ENCODE measurements around the gene FAM241B. TPM values are rescaled to one million over a fixed set of nuclear protein-coding genes. Genes with fewer than 3 reads are reported as not detected.

Gene FAM241B, protein sequence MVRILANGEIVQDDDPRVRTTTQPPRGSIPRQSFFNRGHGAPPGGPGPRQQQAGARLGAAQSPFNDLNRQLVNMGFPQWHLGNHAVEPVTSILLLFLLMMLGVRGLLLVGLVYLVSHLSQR
- total RNA-seq, result 0.98 TPM

DNA sequence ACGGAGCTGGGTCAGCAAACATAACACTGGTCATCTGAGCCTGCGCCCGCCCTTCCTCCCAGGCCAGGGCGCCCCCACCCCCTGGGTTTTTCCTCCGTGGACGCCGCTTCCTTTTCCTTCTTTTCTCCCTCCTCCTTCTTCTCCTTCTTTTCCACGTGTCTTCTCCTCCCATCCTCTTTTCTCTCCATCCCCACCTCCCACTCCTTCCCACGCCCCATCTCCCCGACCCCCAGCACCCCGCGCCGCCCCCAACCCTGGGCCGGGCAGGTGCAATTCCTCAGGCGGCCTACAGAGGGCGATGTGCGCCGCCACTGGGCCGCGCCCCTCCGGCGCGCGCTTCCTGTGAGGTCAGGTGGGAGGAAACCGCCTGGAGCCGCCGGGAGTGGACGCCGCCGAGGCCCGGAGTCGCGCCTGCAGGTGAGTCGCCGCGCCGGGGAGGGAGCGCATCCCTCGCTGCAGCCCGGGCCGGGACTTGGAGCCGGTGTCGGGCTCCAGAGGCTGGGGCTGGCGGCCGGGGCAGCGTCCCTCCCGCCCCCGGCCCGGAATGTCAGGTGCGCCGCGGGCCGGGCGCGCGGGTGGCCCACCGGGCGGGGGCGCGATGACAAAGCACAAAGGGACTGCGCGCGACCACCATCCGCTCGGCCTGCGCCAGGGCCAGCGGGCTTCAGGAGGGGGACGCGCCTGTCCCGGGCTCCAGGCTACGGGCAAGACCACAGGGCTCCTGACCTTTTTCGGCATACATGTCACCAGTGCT is at the start of gene FAM241B:
FAM241B (plus strand) TSS at position 351 of the 754 bp plus-strand sequence. CDS start 1,497 bp downstream, outside the sequence.
- Histone ChIP-seq H3K27ac (peak within 1 kb of the TSS; percentile 3), H3K27me3 (no peaks in the 10 kb centered on the region), H3K4me1 (peaks cover 15% of the 10 kb centered on the region), H3K4me3 (peak within 1 kb of the TSS; percentile 45 to 62), H3K9me3 (no peaks in the 10 kb centered on the region), H3K36me3 (no peaks in the 10 kb centered on the region)
- peak; percentile 75 to 82 for DNase-seq (ENCODE audit: extremely low spot score in 2 of 2)
- intact Hi-C loops (cut with DNase I), result loop anchor here (10.0 kb wide), 2 partner anchors 115 to 205 kb away; no protein-coding TSS in a partner anchor
- TF ChIP-seq, protein P1, sequence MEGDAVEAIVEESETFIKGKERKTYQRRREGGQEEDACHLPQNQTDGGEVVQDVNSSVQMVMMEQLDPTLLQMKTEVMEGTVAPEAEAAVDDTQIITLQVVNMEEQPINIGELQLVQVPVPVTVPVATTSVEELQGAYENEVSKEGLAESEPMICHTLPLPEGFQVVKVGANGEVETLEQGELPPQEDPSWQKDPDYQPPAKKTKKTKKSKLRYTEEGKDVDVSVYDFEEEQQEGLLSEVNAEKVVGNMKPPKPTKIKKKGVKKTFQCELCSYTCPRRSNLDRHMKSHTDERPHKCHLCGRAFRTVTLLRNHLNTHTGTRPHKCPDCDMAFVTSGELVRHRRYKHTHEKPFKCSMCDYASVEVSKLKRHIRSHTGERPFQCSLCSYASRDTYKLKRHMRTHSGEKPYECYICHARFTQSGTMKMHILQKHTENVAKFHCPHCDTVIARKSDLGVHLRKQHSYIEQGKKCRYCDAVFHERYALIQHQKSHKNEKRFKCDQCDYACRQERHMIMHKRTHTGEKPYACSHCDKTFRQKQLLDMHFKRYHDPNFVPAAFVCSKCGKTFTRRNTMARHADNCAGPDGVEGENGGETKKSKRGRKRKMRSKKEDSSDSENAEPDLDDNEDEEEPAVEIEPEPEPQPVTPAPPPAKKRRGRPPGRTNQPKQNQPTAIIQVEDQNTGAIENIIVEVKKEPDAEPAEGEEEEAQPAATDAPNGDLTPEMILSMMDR (IDR thresholded peaks at IDR 0.05), result peak; percentile 31 to 97 (median 71)
- TF ChIP-seq POLR2A (IDR thresholded peaks at IDR 0.05) (no peak), POLR2AphosphoS5 (IDR thresholded peaks at IDR 0.05; ENCODE audit: insufficient read depth in 1 of 2, low read depth in 1 of 2) (peak in 1 of 2 donors; percentile 17)

DNA sequence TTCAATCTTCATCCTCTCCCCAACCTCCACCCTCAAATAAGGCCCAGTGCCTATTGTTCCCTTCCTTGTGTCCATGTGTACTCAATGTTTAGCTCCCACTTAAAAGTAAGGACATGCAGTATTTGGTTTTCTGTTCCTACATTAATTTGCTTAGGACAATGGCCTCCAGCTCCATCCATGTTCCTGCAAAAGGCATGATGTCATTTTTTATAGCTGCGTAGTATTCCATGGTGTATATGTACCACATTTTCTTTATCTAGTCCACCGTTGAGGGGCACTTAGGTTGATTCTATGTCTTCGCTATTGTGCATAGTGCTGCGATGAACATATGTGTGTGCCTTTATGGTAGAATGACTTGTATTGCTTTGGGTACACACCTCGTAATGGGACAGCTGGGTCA is 49.6 kb upstream of the FAM241B start:
- intact Hi-C loops (cut with DNase I), result no loop called here
- no peaks in the 10 kb centered on the region for H3K9me3 ChIP-seq
- no peak overlapping the region for H3K4me3 ChIP-seq
- no peaks in the 10 kb centered on the region for H3K4me1 ChIP-seq
- TF ChIP-seq POLR2AphosphoS5 (IDR thresholded peaks at IDR 0.05; ENCODE audit: insufficient read depth in 1 of 2, low read depth in 1 of 2) (no peak), POLR2A (IDR thresholded peaks at IDR 0.05) (no peak)
- TF ChIP-seq, protein P1 (IDR thresholded peaks at IDR 0.05), result no peak
- no peak overlapping the region for H3K27ac ChIP-seq
- no peak for DNase-seq (ENCODE audit: extremely low spot score in 2 of 2)
- H3K27me3 ChIP-seq, result no peaks in the 10 kb centered on the region
- no peaks in the 10 kb centered on the region for H3K36me3 ChIP-seq

DNA sequence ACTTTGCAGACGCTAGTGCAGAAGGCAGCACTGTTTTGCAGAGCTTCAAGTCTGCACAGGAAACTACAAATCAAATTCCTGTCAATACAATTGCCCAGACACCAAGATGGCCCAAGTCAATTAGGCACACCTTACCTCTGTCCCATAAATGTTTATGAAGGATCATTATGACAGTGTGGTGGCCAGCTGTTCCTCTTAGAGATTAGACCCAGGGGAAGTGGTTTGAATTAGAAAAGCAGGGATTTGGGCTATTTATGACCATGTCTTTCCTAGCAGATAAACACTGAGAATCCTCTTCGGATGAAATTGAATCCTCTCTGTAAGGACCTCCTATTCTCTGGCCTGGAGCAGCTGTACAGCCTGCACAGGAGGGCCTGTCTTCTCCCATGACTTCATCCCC is 46.9 kb upstream of the FAM241B start:
- Histone ChIP-seq H3K4me1 (no peaks in the 10 kb centered on the region), H3K27me3 (no peaks in the 10 kb centered on the region), H3K27ac (no peak overlapping the region), H3K4me3 (no peak overlapping the region), H3K9me3 (no peaks in the 10 kb centered on the region), H3K36me3 (no peaks in the 10 kb centered on the region)
- intact Hi-C loops (cut with DNase I), result no loop called here
- no peak for DNase-seq (ENCODE audit: extremely low spot score in 2 of 2)
- TF ChIP-seq POLR2A (IDR thresholded peaks at IDR 0.05) (no peak), POLR2AphosphoS5 (IDR thresholded peaks at IDR 0.05; ENCODE audit: insufficient read depth in 1 of 2, low read depth in 1 of 2) (no peak)
- TF ChIP-seq, protein P1 (IDR thresholded peaks at IDR 0.05), result no peak

DNA sequence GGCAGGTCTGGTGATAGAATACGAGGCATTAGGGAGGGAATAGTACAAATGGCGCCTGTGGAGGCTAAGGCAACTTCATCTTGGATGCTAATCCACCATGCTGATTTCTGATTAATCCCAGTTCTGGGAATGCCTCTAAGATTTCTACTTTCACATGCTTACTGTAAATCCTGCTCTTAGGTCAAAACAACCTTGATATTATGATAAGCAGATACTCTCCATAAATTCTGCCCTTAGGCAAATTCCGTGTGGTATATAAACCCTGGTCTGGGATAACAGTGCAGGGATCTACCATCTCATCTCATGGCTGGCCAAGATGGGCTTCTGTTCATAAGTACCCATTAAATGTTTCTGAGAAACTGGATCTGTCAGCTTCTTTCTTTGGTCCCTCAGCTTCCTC is 45.4 kb upstream of the FAM241B start:
- DNase-seq (ENCODE audit: extremely low spot score in 2 of 2), result no peak
- H3K27me3 ChIP-seq, result no peaks in the 10 kb centered on the region
- TF ChIP-seq POLR2A (IDR thresholded peaks at IDR 0.05), result no peak
- no peak for TF ChIP-seq POLR2AphosphoS5 (IDR thresholded peaks at IDR 0.05; ENCODE audit: insufficient read depth in 1 of 2, low read depth in 1 of 2)
- TF ChIP-seq, protein P1 (IDR thresholded peaks at IDR 0.05), result no peak
- no peaks in the 10 kb centered on the region for H3K4me1 ChIP-seq
- intact Hi-C loops (cut with DNase I), result no loop called here
- no peaks in the 10 kb centered on the region for H3K9me3 ChIP-seq
- H3K27ac ChIP-seq, result no peak overlapping the region
- no peaks in the 10 kb centered on the region for H3K36me3 ChIP-seq
- no peak overlapping the region for H3K4me3 ChIP-seq

DNA sequence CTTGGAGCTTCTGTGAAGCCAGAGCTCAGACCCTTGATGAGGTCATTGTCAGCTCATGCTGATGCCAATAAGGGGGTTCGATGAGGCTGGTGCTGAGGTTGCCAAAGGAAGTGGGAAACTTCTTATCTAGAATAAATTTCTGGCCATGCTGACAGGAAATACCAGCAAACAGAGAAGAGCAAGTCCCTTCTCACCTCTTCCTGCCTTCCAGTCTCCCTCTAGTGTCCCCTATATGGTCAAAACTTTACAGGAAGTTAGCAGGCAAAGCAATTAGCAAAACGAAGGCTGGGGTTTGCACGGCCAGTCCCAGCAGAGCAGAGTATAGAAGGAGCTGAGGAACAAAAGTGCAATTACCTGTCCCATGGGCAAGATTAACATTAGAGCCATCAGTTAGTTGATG is 41.7 kb upstream of the FAM241B start:
- intact Hi-C loops (cut with DNase I), result no loop called here
- no peak overlapping the region for H3K4me3 ChIP-seq
- no peaks in the 10 kb centered on the region for H3K4me1 ChIP-seq
- H3K36me3 ChIP-seq, result no peaks in the 10 kb centered on the region
- H3K9me3 ChIP-seq, result no peaks in the 10 kb centered on the region
- no peak for TF ChIP-seq POLR2A (IDR thresholded peaks at IDR 0.05)
- no peak for TF ChIP-seq POLR2AphosphoS5 (IDR thresholded peaks at IDR 0.05; ENCODE audit: insufficient read depth in 1 of 2, low read depth in 1 of 2)
- TF ChIP-seq, protein P1 (IDR thresholded peaks at IDR 0.05), result no peak
- no peak overlapping the region for H3K27ac ChIP-seq
- H3K27me3 ChIP-seq, result no peaks in the 10 kb centered on the region
- DNase-seq (ENCODE audit: extremely low spot score in 2 of 2), result peak in 1 of 2 donors; percentile 49

Data from vagina (tissue), 2 donors.